Immature natural killer cell (primary cell): ENCODE measurements around the gene ZCCHC14. TPM values are rescaled to one million over a fixed set of nuclear protein-coding genes. Genes with fewer than 3 reads are reported as not detected.

ENCODE experiments used
- DNase-seq, 3 donors: peaks; one replicate each; pipeline ENCODE4 v3.0.0; 2022; ENCODE audit warnings: mixed read lengths in 1 of 3
- H3K27ac Mint-ChIP-seq, 6 donors: one replicate each; pipeline ENCODE4 v1.8.0; 2020; ENCODE audit warnings: mixed read lengths in 6 of 6, mild to moderate bottlenecking in 5 of 6, inconsistent platforms in 4 of 6, moderate library complexity in 3 of 6
- H3K27me3 Mint-ChIP-seq, 3 donors: one replicate each; pipeline ENCODE4 v1.8.0; 2020 to 2021; ENCODE audit warnings: low read depth in 3 of 3, mild to moderate bottlenecking in 3 of 3, mixed read lengths in 3 of 3, moderate library complexity in 3 of 3, inconsistent platforms in 1 of 3
- H3K36me3 Mint-ChIP-seq, 3 donors: one replicate each; pipeline ENCODE4 v1.8.0; 2020; ENCODE audit warnings: mixed read lengths in 3 of 3, inconsistent platforms in 2 of 3, mild to moderate bottlenecking in 2 of 3
- H3K4me1 Mint-ChIP-seq, 2 donors: one replicate each; pipeline ENCODE4 v1.8.0; 2020; ENCODE audit warnings: inconsistent platforms in 2 of 2, mild to moderate bottlenecking in 2 of 2, mixed read lengths in 2 of 2, moderate library complexity in 1 of 2
- H3K4me3 Mint-ChIP-seq, 5 donors: one replicate each; pipeline ENCODE4 v1.8.0; 2020; ENCODE audit warnings: mild to moderate bottlenecking in 5 of 5, mixed read lengths in 5 of 5, inconsistent platforms in 3 of 5, moderate library complexity in 3 of 5
- H3K9me3 Mint-ChIP-seq, 6 donors: one replicate each; pipeline ENCODE4 v1.8.0; 2020; ENCODE audit warnings: mild to moderate bottlenecking in 6 of 6, mixed read lengths in 6 of 6, inconsistent platforms in 4 of 6, moderate library complexity in 3 of 6
- polyA plus RNA-seq, 3 donors: library from polyadenylated mRNA; unstranded; fragments of 300-500 nt; fragmentation: Illumina TruSeq; gene quantifications; one replicate each; pipeline ENCODE4 v1.2.3, GENCODE V29; 2021

Gene ZCCHC14
- polyA plus RNA-seq, 3 donors from 2014 or later, result 0.17 to 0.48 TPM; not detected in 1

DNA sequence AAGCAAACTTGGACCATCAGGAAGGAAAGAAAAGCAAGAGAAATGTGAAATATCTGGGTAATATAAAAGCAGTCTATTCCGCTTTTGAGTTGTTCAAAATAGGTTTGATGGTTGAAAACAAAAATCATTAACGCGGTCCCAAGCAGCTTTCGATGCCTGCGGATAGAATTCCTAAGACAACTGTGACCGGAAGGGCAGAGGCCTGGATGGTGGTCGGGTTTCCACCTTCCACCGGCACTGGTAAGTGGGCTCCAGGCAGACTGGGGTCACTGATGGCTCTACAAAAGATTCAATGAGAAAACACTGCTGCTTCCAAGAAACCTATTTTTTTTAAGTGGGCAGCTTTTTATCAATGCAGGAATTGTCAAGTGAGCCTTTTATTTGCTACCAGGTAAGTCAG is 49.8 kb downstream of the ZCCHC14 start:
- DNase-seq, result no peak
- Mint-ChIP-seq H3K36me3 (peaks cover 9 to 34% (median 19%) of the 10 kb centered on the region in 3 donors), H3K9me3 (no peaks in the 10 kb centered on the region), H3K4me3 (no peak overlapping the region), H3K27me3 (no peaks in the 10 kb centered on the region), H3K27ac (peak overlapping the region in 2 of 6 donors; percentile 4 to 71), H3K4me1 (peaks cover 0 to 4% of the 10 kb centered on the region in 2 donors)

DNA sequence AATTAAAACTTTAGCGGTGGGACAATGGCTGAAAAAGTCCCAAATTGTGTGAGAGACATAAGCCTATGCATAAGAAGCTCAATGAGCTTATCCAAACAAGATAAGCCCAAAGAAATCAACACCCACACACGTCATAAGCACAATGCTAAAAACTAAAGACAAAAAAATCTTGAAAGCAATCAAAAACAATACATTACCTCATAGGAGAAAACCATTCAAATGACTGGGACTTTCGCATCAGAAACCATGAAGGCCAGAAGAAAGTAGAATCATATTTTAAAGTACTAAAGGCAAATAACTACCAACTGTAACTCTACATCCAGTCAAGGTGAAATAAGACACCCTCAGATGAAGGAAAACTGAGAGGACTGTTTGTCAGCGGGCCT is 50.2 kb downstream of the ZCCHC14 start:
- Mint-ChIP-seq H3K27me3 (no peaks in the 10 kb centered on the region), H3K36me3 (peaks cover 7 to 29% (median 19%) of the 10 kb centered on the region in 3 donors), H3K27ac (peak overlapping the region in 2 of 6 donors; percentile 4 to 71), H3K4me3 (no peak overlapping the region), H3K4me1 (peaks cover 0 to 4% of the 10 kb centered on the region in 2 donors), H3K9me3 (no peaks in the 10 kb centered on the region)
- DNase-seq, result no peak

GRCh38 chr16:87441886-87442580 is 50.8 kb downstream of the ZCCHC14 start:
- H3K4me1 Mint-ChIP-seq, result peaks cover under 1 to 5% of the 10 kb centered on the region in 2 donors

GRCh38 chr16:87439926-87440325 is 52.9 kb downstream of the ZCCHC14 start:
- Mint-ChIP-seq H3K4me1 (peaks cover 19 to 26% of the 10 kb centered on the region in 2 donors), H3K27me3 (no peaks in the 10 kb centered on the region), H3K36me3 (peaks cover 7 to 15% (median 10%) of the 10 kb centered on the region in 3 donors), H3K9me3 (no peaks in the 10 kb centered on the region), H3K27ac (no peak overlapping the region), H3K4me3 (no peak overlapping the region)
- no peak for DNase-seq

More at GRCh38 chr16:87441886-87442580, 50.8 kb downstream of the ZCCHC14 start:
- no peak for DNase-seq
- Mint-ChIP-seq H3K4me3 (no peak overlapping the region), H3K27ac (no peak overlapping the region), H3K36me3 (peaks cover 7 to 24% (median 17%) of the 10 kb centered on the region in 3 donors), H3K9me3 (no peaks in the 10 kb centered on the region), H3K27me3 (no peaks in the 10 kb centered on the region)

GRCh38 chr16:87438611-87438985 is 54.2 kb downstream of the ZCCHC14 start:
- H3K4me3 Mint-ChIP-seq, result no peak overlapping the region
- H3K4me1 Mint-ChIP-seq, result peaks cover 19 to 26% of the 10 kb centered on the region in 2 donors
- H3K27ac Mint-ChIP-seq, result no peak overlapping the region
- no peaks in the 10 kb centered on the region for H3K9me3 Mint-ChIP-seq
- H3K27me3 Mint-ChIP-seq, result peaks cover 0 to 3% (median 0%) of the 10 kb centered on the region in 3 donors
- H3K36me3 Mint-ChIP-seq, result peaks cover 3 to 8% (median 4%) of the 10 kb centered on the region in 3 donors
- DNase-seq, result no peak

DNA sequence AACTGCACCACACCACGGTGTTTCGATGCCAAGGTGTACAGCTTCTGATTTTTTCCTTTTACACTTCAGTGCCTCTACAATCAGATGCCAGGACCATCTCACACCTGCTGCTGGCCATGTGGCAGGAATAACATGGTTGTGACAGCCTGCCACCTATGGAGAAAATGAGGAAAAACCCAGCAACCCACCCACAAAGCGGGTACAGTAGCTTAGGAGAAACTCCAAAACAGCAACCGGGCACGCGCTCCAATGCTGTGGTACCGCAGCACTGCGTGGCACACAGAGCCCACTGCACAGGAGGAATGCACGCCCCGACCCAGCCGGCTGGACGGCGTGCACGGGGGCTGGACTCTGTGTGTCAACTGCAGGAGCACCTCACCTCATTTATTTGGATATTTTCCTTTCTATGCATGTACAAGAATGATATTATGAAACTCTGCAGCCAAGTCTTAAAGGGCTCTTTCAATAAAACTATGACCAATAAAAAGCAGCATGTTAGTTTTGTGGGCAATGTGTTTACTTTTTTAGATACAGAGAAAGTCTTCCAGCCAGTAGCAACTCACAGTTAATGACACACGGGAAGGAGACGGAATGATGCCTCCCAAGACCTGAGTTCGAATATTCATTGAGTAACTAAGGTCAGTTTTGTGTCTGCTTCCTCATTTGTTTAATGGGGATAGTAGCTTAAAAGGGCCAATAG is 54.8 kb downstream of the ZCCHC14 start:
- H3K36me3 Mint-ChIP-seq, result peaks cover 3 to 10% (median 4%) of the 10 kb centered on the region in 3 donors
- peaks cover 0 to 4% (median 0%) of the 10 kb centered on the region in 3 donors for H3K27me3 Mint-ChIP-seq
- no peaks in the 10 kb centered on the region for H3K9me3 Mint-ChIP-seq
- DNase-seq, result no peak
- H3K4me3 Mint-ChIP-seq, result no peak overlapping the region
- peaks cover 21 to 30% of the 10 kb centered on the region in 2 donors for H3K4me1 Mint-ChIP-seq
- H3K27ac Mint-ChIP-seq, result peak overlapping the region in 1 of 6 donors; percentile 28

GRCh38 chr16:87437327-87437726 is 55.5 kb downstream of the ZCCHC14 start:
- H3K27ac Mint-ChIP-seq, result no peak overlapping the region
- H3K9me3 Mint-ChIP-seq, result no peaks in the 10 kb centered on the region
- H3K36me3 Mint-ChIP-seq, result peaks cover 0 to 8% (median 0%) of the 10 kb centered on the region in 3 donors
- no peak for DNase-seq
- H3K27me3 Mint-ChIP-seq, result peaks cover 0 to 6% (median 0%) of the 10 kb centered on the region in 3 donors
- no peak overlapping the region for H3K4me3 Mint-ChIP-seq
- peaks cover 21 to 28% of the 10 kb centered on the region in 2 donors for H3K4me1 Mint-ChIP-seq

- Mint-ChIP-seq H3K9me3 (no peaks in the 10 kb centered on the region), H3K4me1 (peaks cover 21 to 28% of the 10 kb centered on the region in 2 donors), H3K27ac (peak overlapping the region in 4 of 6 donors; percentile 11 to 21 (median 12)), H3K27me3 (peaks cover 0 to 6% (median 0%) of the 10 kb centered on the region in 3 donors), H3K4me3 (peak overlapping the region; percentile 34 to 50 (median 49)), H3K36me3 (peaks cover 0 to 5% (median 0%) of the 10 kb centered on the region in 3 donors)
- peak in 1 of 3 donors; percentile 13 for DNase-seq
Measured at GRCh38 chr16:87436225-87437172, 56.3 kb downstream of the ZCCHC14 start.

DNA sequence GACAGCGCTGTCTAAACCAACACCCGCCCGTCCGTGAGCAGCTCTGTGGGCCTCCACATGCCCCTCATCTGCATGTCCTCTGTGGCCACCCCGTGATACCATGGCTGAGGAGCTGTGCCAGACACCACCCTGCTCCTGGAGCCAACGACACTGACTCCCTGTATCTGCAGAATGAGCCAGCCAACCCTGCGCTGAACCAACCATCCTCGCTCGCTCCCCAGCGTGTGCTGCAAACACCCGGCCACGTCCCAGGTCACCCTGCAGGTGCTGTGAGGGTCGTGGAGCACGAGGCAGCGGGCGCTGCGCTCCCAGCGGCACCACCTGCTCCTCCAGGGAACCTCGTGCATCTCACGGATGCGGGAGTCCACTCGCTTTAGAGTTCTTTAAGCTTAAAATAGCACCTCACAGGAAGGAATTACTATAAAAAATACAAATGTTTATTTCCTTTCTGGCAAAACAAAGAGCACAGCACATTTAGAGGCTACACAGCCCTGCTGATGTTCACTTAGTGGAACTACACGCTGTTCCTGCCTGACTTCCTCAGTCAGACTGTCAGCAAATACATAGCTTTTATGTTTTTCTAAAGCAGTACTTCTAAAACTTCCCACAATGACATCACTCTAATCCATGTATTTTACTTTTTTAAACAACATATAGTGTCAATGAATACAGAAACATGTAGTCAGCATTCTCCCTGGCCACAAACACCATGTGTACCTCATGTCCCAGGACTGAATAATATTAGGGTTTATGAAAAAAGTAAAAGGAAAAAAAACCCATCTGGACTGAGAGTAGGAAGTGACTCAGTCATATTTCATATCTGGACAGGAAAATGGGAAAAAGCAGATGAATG is 57.2 kb downstream of the ZCCHC14 start:
- DNase-seq, result no peak
- Mint-ChIP-seq H3K9me3 (no peaks in the 10 kb centered on the region), H3K4me3 (no peak overlapping the region)

GRCh38 chr16:87434146-87434667 is 58.6 kb downstream of the ZCCHC14 start:
- no peak for DNase-seq
- H3K27me3 Mint-ChIP-seq, result peaks cover 0 to 7% (median 2%) of the 10 kb centered on the region in 3 donors
- no peak overlapping the region for H3K4me3 Mint-ChIP-seq
- H3K4me1 Mint-ChIP-seq, result peaks cover 21 to 28% of the 10 kb centered on the region in 2 donors
- H3K36me3 Mint-ChIP-seq, result peaks cover 0 to 10% (median 3%) of the 10 kb centered on the region in 3 donors
- H3K27ac Mint-ChIP-seq, result no peak overlapping the region
- H3K9me3 Mint-ChIP-seq, result no peaks in the 10 kb centered on the region

More for the DNA sequence above, 57.2 kb downstream of the ZCCHC14 start:
- peaks cover 0 to 7% (median 2%) of the 10 kb centered on the region in 3 donors for H3K27me3 Mint-ChIP-seq
- peak overlapping the region in 1 of 6 donors; percentile 71 for H3K27ac Mint-ChIP-seq
- peaks cover 21 to 28% of the 10 kb centered on the region in 2 donors for H3K4me1 Mint-ChIP-seq
- H3K36me3 Mint-ChIP-seq, result peaks cover 0 to 4% (median 0%) of the 10 kb centered on the region in 3 donors

DNA sequence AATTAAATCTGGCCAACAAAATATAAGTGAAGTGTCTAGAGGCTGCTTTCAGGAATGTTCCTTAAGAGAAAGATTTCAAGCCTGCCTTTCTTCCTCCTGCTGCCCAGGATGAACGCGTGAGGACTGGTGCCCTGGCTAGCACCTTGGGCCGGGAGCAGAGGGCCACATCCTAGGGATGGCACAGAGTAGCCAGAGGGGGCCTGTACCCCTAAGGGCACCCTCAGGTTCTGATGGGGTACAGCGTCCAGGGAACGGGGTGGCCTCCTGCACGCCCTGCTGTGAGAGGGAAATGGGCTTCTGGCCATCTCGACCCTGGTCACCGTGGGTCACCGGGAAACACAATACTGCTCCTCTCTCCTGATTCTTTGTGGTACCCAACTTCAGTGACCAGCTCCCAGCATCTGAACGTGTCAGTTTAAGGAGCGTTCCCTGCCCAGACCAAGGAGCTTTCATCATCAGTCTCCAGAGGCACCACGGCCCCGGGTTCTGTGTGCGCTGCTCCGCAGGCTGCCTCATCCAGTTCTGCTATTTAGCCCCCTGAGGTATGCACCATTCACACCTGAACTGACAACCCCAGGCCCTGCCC is 60.4 kb downstream of the ZCCHC14 start:
- Mint-ChIP-seq H3K4me1 (peaks cover 21 to 28% of the 10 kb centered on the region in 2 donors), H3K9me3 (no peaks in the 10 kb centered on the region), H3K36me3 (peaks cover 0 to 10% (median 3%) of the 10 kb centered on the region in 3 donors), H3K4me3 (no peak overlapping the region), H3K27ac (no peak overlapping the region), H3K27me3 (peaks cover 0 to 7% (median 2%) of the 10 kb centered on the region in 3 donors)
- no peak for DNase-seq

DNA sequence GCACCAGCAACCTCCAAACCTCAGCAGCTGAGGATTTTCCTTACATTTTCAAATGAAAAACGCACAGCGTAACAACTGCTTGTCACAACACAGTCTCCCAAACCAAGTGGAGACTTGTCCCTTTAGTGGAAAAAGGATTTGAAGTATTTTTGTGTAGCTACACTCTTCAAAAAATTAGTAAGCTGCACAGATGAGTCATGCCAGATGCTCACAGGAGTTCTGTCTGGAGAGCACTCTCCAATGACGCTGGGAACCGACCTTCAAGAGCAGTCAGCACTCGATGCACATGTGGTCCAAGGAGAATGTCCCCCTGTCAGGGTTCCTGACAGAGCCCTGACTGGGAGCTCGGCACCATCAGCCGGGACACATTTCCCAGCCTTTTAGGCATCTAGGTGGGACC is 60.9 kb downstream of the ZCCHC14 start:
- peaks cover 0 to 10% (median 3%) of the 10 kb centered on the region in 3 donors for H3K36me3 Mint-ChIP-seq
- H3K27me3 Mint-ChIP-seq, result peaks cover 0 to 7% (median 2%) of the 10 kb centered on the region in 3 donors
- H3K4me3 Mint-ChIP-seq, result no peak overlapping the region
- no peak overlapping the region for H3K27ac Mint-ChIP-seq
- no peak for DNase-seq
- H3K9me3 Mint-ChIP-seq, result no peaks in the 10 kb centered on the region
- H3K4me1 Mint-ChIP-seq, result peaks cover 20 to 26% of the 10 kb centered on the region in 2 donors
